Left forelimb (tissue), 1 donor: ENCODE measurements around the gene SMARCB1.
A peak's percentile ranks its signal among the peaks of the same experiment; 100 is the strongest.

ENCODE experiments used
- DNase-seq: peaks from one replicate; pipeline ENCODE4 v3.0.0-alpha.2; 2018; ENCODE audit warnings: low spot score

SMARCB1 gene

GRCh38 chr22:23831781-23832180, 45.0 kb downstream of the SMARCB1 start:
- peak; percentile 41 for DNase-seq

GRCh38 chr22:23832226-23833016, 45.7 kb downstream of the SMARCB1 start:
- peak; percentile 57 for DNase-seq

GRCh38 chr22:23833017-23833751, 46.4 kb downstream of the SMARCB1 start:
- DNase-seq: peak; percentile 53

- peak; percentile 57 for DNase-seq
Measured at GRCh38 chr22:23833911-23834317, 47.1 kb downstream of the SMARCB1 start.

GRCh38 chr22:23834406-23834792, 47.6 kb downstream of the SMARCB1 start:
- DNase-seq: no peak

- DNase-seq: peak; percentile 53
Measured at GRCh38 chr22:23834793-23835483, 48.2 kb downstream of the SMARCB1 start.

GRCh38 chr22:23835484-23836144, 48.8 kb downstream of the SMARCB1 start:
- peak; percentile 57 for DNase-seq

- peak; percentile 28 for DNase-seq
Measured at GRCh38 chr22:23836281-23836680, 49.5 kb downstream of the SMARCB1 start.

- peak; percentile 50 for DNase-seq
Measured at GRCh38 chr22:23836692-23837495, 50.1 kb downstream of the SMARCB1 start.

- no peak for DNase-seq
Measured at GRCh38 chr22:23837496-23837859, 50.7 kb downstream of the SMARCB1 start.

- no peak for DNase-seq
Measured at GRCh38 chr22:23837911-23838680, 51.3 kb downstream of the SMARCB1 start.

- peak; percentile 95 for DNase-seq
Measured at GRCh38 chr22:23838681-23839468, 52.1 kb downstream of the SMARCB1 start, which contains the start of gene DERL3. DERL3 (minus strand) TSS chr22:23839006; CDS start chr22:23838987, 19 bp downstream.

GRCh38 chr22:23840026-23840425, 53.3 kb downstream of the SMARCB1 start:
- DNase-seq: no peak

GRCh38 chr22:23841292-23841691, 54.5 kb downstream of the SMARCB1 start:
- no peak for DNase-seq

- DNase-seq: peak; percentile 67
Measured at GRCh38 chr22:23841736-23842445, 55.1 kb downstream of the SMARCB1 start.

- DNase-seq: no peak
Measured at GRCh38 chr22:23842599-23842998, 55.8 kb downstream of the SMARCB1 start.

- no peak for DNase-seq
Measured at GRCh38 chr22:23844739-23845202, 58.0 kb downstream of the SMARCB1 start.

GRCh38 chr22:23845265-23846080, 58.7 kb downstream of the SMARCB1 start:
- peak; percentile 60 for DNase-seq
